ENCODE results near the gene P4HA2.

- no peak for TF ChIP-seq TAF1 (IDR thresholded peaks at IDR 0.05; ENCODE audit: borderline replicate concordance, insufficient read depth, low read length)
- TF ChIP-seq POLR2AphosphoS5 (IDR thresholded peaks at IDR 0.05; ENCODE audit: low read depth, low read length) = no peak
- TF ChIP-seq REST (IDR thresholded peaks at IDR 0.05; ENCODE audit: insufficient read depth in 1 of 2, low read depth in 2 of 2, low read length in 2 of 2) = no peak
- no peak for TF ChIP-seq SIN3A (IDR thresholded peaks at IDR 0.05; ENCODE audit: borderline replicate concordance, insufficient read depth, low read length)
- TF ChIP-seq FOXP2 (optimal IDR thresholded peaks at IDR 0.05; ENCODE audit: borderline replicate concordance, extremely low read depth, extremely low read length, insufficient read depth) = no peak
Observed at GRCh38 chr5:132156413-132156812, 71.2 kb downstream of the P4HA2 start.
